Neutrophil (primary cell): ENCODE data around the gene CBX5.

Experiments used
- H3K27ac ChIP-seq: fragments of 200-600 bp; sonication (generic); 2 replicates; pipeline ENCODE4 v1.5.1; 2016; ENCODE audit warnings: mild to moderate bottlenecking, moderate library complexity
- H3K27me3 ChIP-seq: fragments of 200-600 bp; sonication (generic); 2 replicates; pipeline ENCODE4 v1.6.0; 2016; ENCODE audit warnings: mild to moderate bottlenecking
- H3K36me3 ChIP-seq: fragments of 200-600 bp; sonication (generic); 2 replicates; pipeline ENCODE4 v1.5.1; 2017
- H3K4me1 ChIP-seq, 2 experiments: fragments of 200-600 bp in 1 of 2; sonication (generic) in 1 of 2; 1 replicate in 1 of 2; 2 replicates in 1 of 2; pipeline versions ENCODE4 v1.5.1 to v1.6.1; 2013 to 2016; ENCODE audit warnings: low read depth in 1 of 2, low read length in 1 of 2, mild to moderate bottlenecking in 1 of 2, moderate library complexity in 1 of 2; ENCODE audit not compliant: control insufficient read depth in 1 of 2, insufficient read depth in 1 of 2
- H3K4me3 ChIP-seq, 2 experiments: fragments of 200-600 bp in 1 of 2; sonication (generic) in 1 of 2; 1 replicate in 1 of 2; 2 replicates in 1 of 2; pipeline ENCODE4 v1.5.1; 2013 to 2016; ENCODE audit warnings: low read depth in 1 of 2, low read length in 1 of 2, mild to moderate bottlenecking in 1 of 2, moderate library complexity in 1 of 2
- H3K9me3 ChIP-seq: fragments of 200-600 bp; sonication (generic); 2 replicates; pipeline ENCODE4 v1.5.1; 2016
- CTCF ChIP-seq: fragments of 200-600 bp; sonication (generic); IDR thresholded peaks from 2 replicates; pipeline ENCODE4 v1.5.1; 2016; ENCODE audit warnings: antibody characterized with exemption

The CBX5 gene

DNA sequence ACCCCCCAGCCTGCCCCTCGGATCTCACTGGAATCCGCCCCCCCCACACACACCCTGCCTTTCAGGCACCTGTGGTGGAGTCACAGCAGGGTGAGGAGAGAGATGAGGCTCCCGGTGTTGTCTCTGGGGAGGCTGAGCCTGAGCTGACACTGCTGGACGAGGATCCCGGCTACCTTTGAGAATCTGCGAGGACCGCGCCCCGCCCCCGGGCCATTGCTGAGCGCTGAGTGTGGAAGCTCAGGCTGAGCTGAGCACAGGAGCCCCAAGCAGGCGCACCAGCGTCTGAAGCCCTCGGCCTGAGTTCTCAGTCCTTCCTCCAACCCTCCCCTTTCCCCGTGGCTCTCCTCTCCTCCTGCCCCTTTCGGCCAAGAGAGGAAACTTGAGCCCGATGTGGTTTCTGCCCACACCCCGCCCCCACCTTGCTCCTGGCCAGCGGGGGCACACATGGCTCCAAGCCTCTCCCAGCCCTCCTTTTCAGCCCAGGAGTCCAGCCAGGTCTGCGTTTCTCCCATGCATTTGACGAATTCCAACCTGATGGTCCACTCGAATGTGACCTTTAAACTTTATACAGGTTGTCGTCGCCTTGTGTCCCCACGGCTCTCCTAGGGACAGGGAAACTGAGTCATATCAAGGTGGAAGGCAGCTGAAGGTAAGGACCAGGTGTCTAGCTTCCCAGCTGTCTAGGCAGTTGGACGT lies 21.0 kb upstream of the CBX5 start, which contains the start of gene NFE2:
TSS of gene NFE2 (minus strand) at position 284 of the 696 bp plus-strand sequence. CDS start 5,767 bp downstream, outside the sequence.
- Histone ChIP-seq H3K27me3 (no peaks in the 10 kb centered on the region), H3K9me3 (no peaks in the 10 kb centered on the region), H3K27ac (peak within 1 kb of the TSS; percentile 93), H3K36me3 (peaks cover 3% of the 10 kb centered on the region), H3K4me3 (peak within 1 kb of the TSS; percentile 82 to 91), H3K4me1 (peaks cover 69 to 85% of the 10 kb centered on the region in 2 experiments)
- peak; percentile 27 for TF ChIP-seq CTCF

GRCh38 chr12:54300225-54300731 lies 20.4 kb upstream of the CBX5 start:
- H3K27ac ChIP-seq, result peak overlapping the region; percentile 93
- peaks cover 69 to 85% of the 10 kb centered on the region in 2 experiments for H3K4me1 ChIP-seq
- no peaks in the 10 kb centered on the region for H3K9me3 ChIP-seq
- H3K36me3 ChIP-seq, result peaks cover 9% of the 10 kb centered on the region
- TF ChIP-seq CTCF, result no peak
- peak overlapping the region; percentile 82 to 91 for H3K4me3 ChIP-seq
- H3K27me3 ChIP-seq, result no peaks in the 10 kb centered on the region

DNA sequence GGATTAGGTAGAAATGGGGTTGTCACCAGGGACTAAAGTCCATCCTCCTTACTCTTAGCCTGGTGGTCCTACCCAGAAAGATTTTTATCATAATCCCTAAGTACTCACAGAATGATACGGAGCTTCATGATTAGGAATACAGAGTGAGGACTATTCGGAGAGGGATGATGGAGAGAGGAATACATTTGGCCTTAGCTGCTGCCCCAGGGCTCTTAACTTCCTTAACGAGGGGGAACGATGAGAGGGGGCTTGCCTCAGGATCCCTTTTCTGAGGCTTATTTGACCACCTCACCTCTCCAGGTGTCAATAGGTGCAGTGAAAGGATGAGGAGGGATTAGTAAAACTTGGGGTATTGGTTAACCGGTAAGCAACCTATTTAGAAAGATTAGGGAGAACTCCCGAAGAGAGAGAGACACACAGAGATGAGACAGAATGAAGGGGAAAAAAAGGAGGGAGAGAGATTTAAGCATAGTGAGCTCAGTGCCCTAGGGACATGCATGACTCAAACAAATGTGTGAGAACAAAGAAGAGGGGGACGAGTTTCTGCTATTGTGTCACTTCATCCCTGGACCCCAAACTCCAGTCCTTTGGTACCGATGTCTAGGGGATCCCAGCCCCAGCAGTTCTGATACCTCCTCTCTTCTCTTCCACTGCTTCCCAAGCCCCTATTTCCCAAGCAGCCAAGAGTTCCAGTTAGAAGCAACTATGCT lies 19.7 kb upstream of the CBX5 start:
- H3K27me3 ChIP-seq, result no peaks in the 10 kb centered on the region
- no peaks in the 10 kb centered on the region for H3K9me3 ChIP-seq
- peaks cover 15% of the 10 kb centered on the region for H3K36me3 ChIP-seq
- H3K27ac ChIP-seq, result peak overlapping the region; percentile 93
- peak overlapping the region; percentile 82 to 91 for H3K4me3 ChIP-seq
- peaks cover 69 to 85% of the 10 kb centered on the region in 2 experiments for H3K4me1 ChIP-seq
- no peak for TF ChIP-seq CTCF

DNA sequence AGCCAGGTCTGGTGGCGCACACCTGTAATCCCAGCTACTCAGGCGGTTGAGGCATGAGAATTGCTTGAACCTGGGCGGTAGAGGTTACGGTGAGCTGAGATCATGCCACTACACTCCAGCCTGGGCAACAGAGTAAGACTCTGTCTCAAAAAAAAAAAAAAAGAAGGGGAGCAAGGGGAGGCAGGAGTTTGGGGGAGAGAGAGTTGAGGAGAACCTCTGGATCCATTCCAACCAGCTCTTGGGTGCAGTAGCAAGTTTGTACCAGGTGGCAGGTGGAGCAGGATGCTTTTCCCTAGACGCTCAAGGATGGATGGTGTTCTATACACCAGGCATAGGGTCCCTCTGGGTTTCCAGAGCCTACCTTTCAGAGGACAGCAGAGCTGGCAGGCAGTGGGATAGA lies 19.0 kb upstream of the CBX5 start:
- peak overlapping the region; percentile 93 for H3K27ac ChIP-seq
- H3K4me3 ChIP-seq, result peak overlapping the region; percentile 82 to 91
- TF ChIP-seq CTCF, result no peak
- peaks cover 22% of the 10 kb centered on the region for H3K36me3 ChIP-seq
- no peaks in the 10 kb centered on the region for H3K9me3 ChIP-seq
- H3K27me3 ChIP-seq, result no peaks in the 10 kb centered on the region
- peaks cover 69 to 85% of the 10 kb centered on the region in 2 experiments for H3K4me1 ChIP-seq

GRCh38 chr12:54296393-54297099 lies 16.6 kb upstream of the CBX5 start:
- Histone ChIP-seq H3K9me3 (no peaks in the 10 kb centered on the region), H3K27me3 (no peaks in the 10 kb centered on the region), H3K4me1 (peaks cover 69 to 85% of the 10 kb centered on the region in 2 experiments), H3K27ac (peak overlapping the region; percentile 93), H3K36me3 (peaks cover 46% of the 10 kb centered on the region), H3K4me3 (peak overlapping the region; percentile 82 to 91)
- no peak for TF ChIP-seq CTCF
